ENCODE measurements around the gene ATP2B2.

Gene ATP2B2

GRCh38 chr3:10423171-10423882, 82.1 kb downstream of the ATP2B2 start:
- DNase-seq = no peak

- no peak for DNase-seq
These were observed 83.4 kb downstream of the ATP2B2 start for GRCh38 chr3:10421996-10422395.

GRCh38 chr3:10420745-10421475, 84.5 kb downstream of the ATP2B2 start:
- no peak for DNase-seq

GRCh38 chr3:10419637-10420232, 85.7 kb downstream of the ATP2B2 start:
- DNase-seq = no peak

GRCh38 chr3:10417847-10418246, 87.5 kb downstream of the ATP2B2 start:
- DNase-seq = no peak

GRCh38 chr3:10416730-10417300, 88.6 kb downstream of the ATP2B2 start:
- DNase-seq = no peak

GRCh38 chr3:10413041-10413440, 92.3 kb downstream of the ATP2B2 start:
- no peak for DNase-seq

- DNase-seq = no peak
These were observed 93.6 kb downstream of the ATP2B2 start for GRCh38 chr3:10411598-10412332.

- DNase-seq = no peak
These were observed 94.9 kb downstream of the ATP2B2 start for GRCh38 chr3:10410383-10411002.

- no peak for DNase-seq
These were observed 96.7 kb downstream of the ATP2B2 start for GRCh38 chr3:10408680-10409079.

- DNase-seq = no peak
These were observed 98.0 kb downstream of the ATP2B2 start for GRCh38 chr3:10407361-10407760.

- DNase-seq = no peak
These were observed 99.0 kb downstream of the ATP2B2 start for GRCh38 chr3:10406414-10406813.

GRCh38 chr3:10405816-10406215, 99.6 kb downstream of the ATP2B2 start:
- no peak for DNase-seq

GRCh38 chr3:10404876-10405275, 100.5 kb downstream of the ATP2B2 start:
- DNase-seq = no peak

GRCh38 chr3:10404377-10404776, 101.0 kb downstream of the ATP2B2 start:
- DNase-seq = no peak

GRCh38 chr3:10401990-10402761, 103.2 kb downstream of the ATP2B2 start:
- no peak for DNase-seq

- DNase-seq = no peak
These were observed 104.5 kb downstream of the ATP2B2 start for GRCh38 chr3:10400749-10401495.

- DNase-seq = no peak
These were observed 105.2 kb downstream of the ATP2B2 start for GRCh38 chr3:10400050-10400748.

GRCh38 chr3:10399634-10400033, 105.8 kb downstream of the ATP2B2 start:
- no peak for DNase-seq

- no peak for DNase-seq
These were observed 107.0 kb downstream of the ATP2B2 start for GRCh38 chr3:10398341-10398740.

Data from retina (tissue), 1 donor.